HEK293T (cell line): Measurements from ENCODE around the gene KANK2.
"Not testable (repeated sequence)": the region's sequence is repeated elsewhere in the genome, so short reads cannot be mapped to it uniquely, and the experiment has no call there.

Experiments used
- CTCF ChIA-PET: fragments of 350-600 bp; formaldehyde crosslinking; extraction: SDS; loops from one replicate; lab custom pipeline; 2021; ENCODE audit warnings: antibody characterized with exemption, inconsistent platforms; lab: Yijun Ruan, JAX
- POLR2A ChIA-PET: fragments of 350-600 bp; formaldehyde crosslinking; extraction: SDS; loops from one replicate; lab custom pipeline; 2020; ENCODE audit warnings: antibody characterized with exemption, inconsistent platforms; lab: Yijun Ruan, JAX
- DNase-seq: peaks from one replicate; pipeline ENCODE4 v3.0.0; 2012; ENCODE audit warnings: mixed read lengths; ENCODE audit errors: extremely low spot score
- ARNT ChIP-seq: fragments of 450-650 bp; IDR thresholded peaks from 2 replicates; pipeline ENCODE4 v1.6.1; 2017; ENCODE audit warnings: mild to moderate bottlenecking
- BHLHE40 ChIP-seq: fragments of 450-650 bp; IDR thresholded peaks from 2 replicates; pipeline ENCODE4 v1.6.1; 2016; ENCODE audit warnings: mild to moderate bottlenecking, moderate library complexity, borderline replicate concordance
- CTBP1 ChIP-seq: fragments of 450-650 bp; IDR thresholded peaks from 2 replicates; pipeline ENCODE4 v1.6.1; 2016; ENCODE audit warnings: borderline replicate concordance
- ELF4 ChIP-seq: fragments of 450-650 bp; IDR thresholded peaks from 2 replicates; pipeline ENCODE4 v1.6.1; 2017; ENCODE audit warnings: antibody characterized with exemption
- FOXA1 ChIP-seq: fragments of 450-650 bp; IDR thresholded peaks from 2 replicates; pipeline ENCODE4 v1.6.1; 2016; ENCODE audit warnings: mild to moderate bottlenecking
- FOXK2 ChIP-seq: fragments of 450-650 bp; IDR thresholded peaks from 2 replicates; pipeline ENCODE4 v1.6.1; 2016; ENCODE audit warnings: mild to moderate bottlenecking
- FOXM1 ChIP-seq: fragments of 450-650 bp; IDR thresholded peaks from 2 replicates; pipeline ENCODE4 v1.6.1; 2017; ENCODE audit warnings: mild to moderate bottlenecking, borderline replicate concordance
- HDGF ChIP-seq: fragments of 450-650 bp; IDR thresholded peaks from 2 replicates; pipeline ENCODE4 v1.6.1; 2017; ENCODE audit warnings: antibody characterized with exemption, borderline replicate concordance
- L3MBTL2 ChIP-seq: fragments of 450-650 bp; conservative IDR thresholded peaks from 2 replicates; pipeline ENCODE4 v1.6.1; 2016; ENCODE audit warnings: mild to moderate bottlenecking
- LEF1 ChIP-seq: fragments of 450-650 bp; IDR thresholded peaks from 2 replicates; pipeline ENCODE4 v1.6.1; 2017; ENCODE audit warnings: mild to moderate bottlenecking, borderline replicate concordance
- NFRKB ChIP-seq: fragments of 450-650 bp; IDR thresholded peaks from 2 replicates; pipeline ENCODE4 v1.6.1; 2016; ENCODE audit warnings: mild to moderate bottlenecking, moderate library complexity
- PKNOX1 ChIP-seq: fragments of 450-650 bp; IDR thresholded peaks from 2 replicates; pipeline ENCODE4 v1.6.1; 2016
- SP1 ChIP-seq: fragments of 450-650 bp; IDR thresholded peaks from 2 replicates; pipeline ENCODE4 v1.6.1; 2017
- SUZ12 ChIP-seq: fragments of 450-650 bp; IDR thresholded peaks from 2 replicates; pipeline ENCODE4 v1.6.1; 2016; ENCODE audit warnings: mild to moderate bottlenecking
- TARDBP ChIP-seq: fragments of 450-650 bp; IDR thresholded peaks from 2 replicates; pipeline ENCODE4 v1.6.1; 2016
- ZNF384 ChIP-seq: fragments of 450-650 bp; IDR thresholded peaks from 2 replicates; pipeline ENCODE4 v1.6.1; 2016

The KANK2 gene

GRCh38 chr19:11145536-11145924, 51.8 kb downstream of the KANK2 start:
- POLR2A ChIA-PET = interaction anchor here (2.9 kb wide), 1 partner anchor 10 kb away, joined by 26 read pairs; the partner anchor contains the start of gene SPC24
- CTCF ChIA-PET = no interaction called here
- no peak for DNase-seq
- no peak for TF ChIP-seq BHLHE40

- no peak for TF ChIP-seq ZNF384
- TF ChIP-seq NFRKB = no peak
- TF ChIP-seq ARNT = no peak
- TF ChIP-seq LEF1 = no peak
- no peak for TF ChIP-seq FOXM1
- no peak for TF ChIP-seq FOXA1
- TF ChIP-seq BHLHE40 = no peak
- TF ChIP-seq SP1 = no peak
- CTCF ChIA-PET = no interaction called here
- DNase-seq = peak; percentile 17
- POLR2A ChIA-PET = interaction anchor here (2.9 kb wide), 1 partner anchor 13 kb away, joined by 26 read pairs; the partner anchor contains the start of gene SPC24
Observed at GRCh38 chr19:11142528-11143171, 54.7 kb downstream of the KANK2 start.

GRCh38 chr19:11141937-11142527, 55.3 kb downstream of the KANK2 start:
- TF ChIP-seq ARNT (no peak), NFRKB (no peak), L3MBTL2 (no peak), LEF1 (no peak), SP1 (no peak), FOXM1 (no peak), BHLHE40 (no peak), FOXK2 (no peak), FOXA1 (no peak), ZNF384 (no peak), HDGF (no peak), PKNOX1 (no peak), SUZ12 (no peak), CTBP1 (no peak), ELF4 (no peak), TARDBP (no peak)
- CTCF ChIA-PET = no interaction called here
- POLR2A ChIA-PET = no interaction called here
- no peak for DNase-seq

DNA sequence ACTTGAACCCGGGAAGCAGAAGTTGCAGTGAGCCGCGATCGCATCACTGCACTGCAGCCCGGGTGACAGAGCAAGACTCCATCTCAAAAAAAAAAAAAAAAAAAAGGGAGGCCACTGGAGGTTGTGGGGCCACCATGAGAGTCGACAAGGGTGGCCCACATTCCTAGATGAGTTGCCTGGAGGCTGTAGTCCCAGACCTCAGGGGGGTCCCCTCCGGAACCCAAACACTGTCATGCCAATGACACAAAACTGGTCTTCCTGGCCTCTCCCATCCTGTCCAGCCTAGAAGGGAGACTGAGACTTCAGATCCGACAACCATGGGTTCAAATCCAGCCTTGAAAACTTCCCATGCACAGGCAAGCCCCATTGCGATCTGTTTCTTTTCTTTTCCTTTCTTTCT, 56.4 kb downstream of the KANK2 start:
- CTCF ChIA-PET = no interaction called here
- POLR2A ChIA-PET = no interaction called here
- TF ChIP-seq SP1 = no peak
- TF ChIP-seq BHLHE40 = no peak
- TF ChIP-seq ZNF384 = 0 out of 2 replicates have a peak, but pooled peaks have one; percentile 18
- no peak for DNase-seq

GRCh38 chr19:11140023-11140538, 57.3 kb downstream of the KANK2 start:
- DNase-seq, CTCF ChIA-PET: not testable (repeated sequence)
- POLR2A ChIA-PET = interaction anchor here (3.0 kb wide), 1 partner anchor 16 kb away, joined by 13 read pairs; the partner anchor contains the start of gene SPC24

- no peak for DNase-seq
- ChIA-PET POLR2A (interaction anchor here (0.6 to 3.0 kb wide), 3 partner anchors 17 to 59 kb away, joined by 3 to 13 read pairs (median 3); partner anchors contain the start of genes LDLR and SPC24), CTCF (interaction anchor here (0.7 to 2.0 kb wide), 3 partner anchors 51 to 202 kb away, joined by 3 to 7 read pairs (median 4); no protein-coding TSS in a partner anchor)
- no peak for TF ChIP-seq SUZ12
- no peak for TF ChIP-seq TARDBP
- TF ChIP-seq LEF1 = no peak
- TF ChIP-seq CTBP1 = no peak
- TF ChIP-seq ARNT = no peak
- no peak for TF ChIP-seq ZNF384
- TF ChIP-seq PKNOX1 = no peak
Observed at GRCh38 chr19:11138601-11139300, 58.6 kb downstream of the KANK2 start.
